ENCODE data around the gene CYP2B6.

Gene CYP2B6

DNA sequence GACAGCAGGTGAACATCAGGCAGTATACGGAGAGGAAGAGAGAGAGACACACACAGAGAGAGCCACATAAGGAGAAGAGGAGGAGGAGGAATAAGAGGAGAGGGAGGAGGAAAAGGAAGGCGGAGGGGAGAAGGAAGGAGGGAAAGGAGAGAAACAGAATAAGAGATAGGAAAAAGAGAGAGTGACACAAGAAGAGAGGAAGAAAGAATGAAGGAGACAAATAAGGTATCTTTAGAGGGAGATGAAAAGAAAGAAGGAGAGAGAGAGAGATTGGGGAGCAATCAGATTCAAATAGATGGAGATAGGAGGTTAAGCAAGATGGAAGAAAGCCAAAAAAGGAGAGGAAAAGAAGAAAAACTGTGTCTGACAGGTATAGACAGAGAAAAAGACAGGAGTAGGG lies 44.0 kb upstream of the CYP2B6 start:
- no peaks in the 10 kb centered on the region for H4K20me1 ChIP-seq (ENCODE audit: insufficient read depth, low read length, poor library complexity, severe bottlenecking)

DNA sequence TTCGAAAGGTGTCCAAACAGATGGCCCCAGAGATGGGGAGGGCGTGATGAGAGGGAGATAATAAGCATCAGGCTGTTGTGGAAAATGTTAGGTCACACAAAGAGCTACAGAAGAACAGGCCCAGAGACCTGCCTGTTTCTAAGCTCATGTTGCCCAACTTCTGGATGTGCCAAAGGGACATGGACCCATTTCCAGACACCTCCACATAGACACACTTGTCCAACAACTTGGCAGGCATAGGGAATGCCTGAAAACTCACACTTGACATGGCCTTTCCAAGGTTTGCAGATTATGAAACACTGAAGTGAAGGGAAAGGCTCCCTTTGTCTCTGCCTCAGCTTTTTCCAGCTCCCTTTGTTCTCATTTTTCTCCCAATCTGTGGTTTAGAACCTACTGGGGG lies 43.5 kb upstream of the CYP2B6 start:
- no peak overlapping the region for H3K4me3 ChIP-seq (ENCODE audit: low read length, poor library complexity, severe bottlenecking)
- H3K36me3 ChIP-seq (ENCODE audit: insufficient read depth, low read length) = no peaks in the 10 kb centered on the region

More for the DNA sequence above, 44.0 kb upstream of the CYP2B6 start:
- H3K36me3 ChIP-seq (ENCODE audit: insufficient read depth, low read length) = no peaks in the 10 kb centered on the region
- no peak overlapping the region for H3K4me2 ChIP-seq (ENCODE audit: low read depth, low read length, poor library complexity, severe bottlenecking)
- no peaks in the 10 kb centered on the region for H3K9me2 ChIP-seq (replicated peaks; ENCODE audit: low read depth, low read length)
- no peak overlapping the region for H3K9ac ChIP-seq (ENCODE audit: low read depth, low read length, poor library complexity, severe bottlenecking)
- H2AFZ ChIP-seq (ENCODE audit: low read length) = no peak overlapping the region
- H3K27me3 ChIP-seq (ENCODE audit: insufficient read depth, low read length, poor library complexity, severe bottlenecking) = no peaks in the 10 kb centered on the region
- H3F3A ChIP-seq (ENCODE audit: low read depth) = no peaks in the 10 kb centered on the region
- H3K79me2 ChIP-seq (ENCODE audit: insufficient read depth, low read length) = no peaks in the 10 kb centered on the region
- H3K9me3 ChIP-seq (ENCODE audit: insufficient read depth, low read depth, low read length) = no peaks in the 10 kb centered on the region
- no peaks in the 10 kb centered on the region for H3K4me1 ChIP-seq (ENCODE audit: insufficient read depth, low read length, poor library complexity, severe bottlenecking)
- no peak for TF ChIP-seq EZH2phosphoT487 (IDR thresholded peaks at IDR 0.05; ENCODE audit: borderline replicate concordance)
- TF ChIP-seq, protein P1, sequence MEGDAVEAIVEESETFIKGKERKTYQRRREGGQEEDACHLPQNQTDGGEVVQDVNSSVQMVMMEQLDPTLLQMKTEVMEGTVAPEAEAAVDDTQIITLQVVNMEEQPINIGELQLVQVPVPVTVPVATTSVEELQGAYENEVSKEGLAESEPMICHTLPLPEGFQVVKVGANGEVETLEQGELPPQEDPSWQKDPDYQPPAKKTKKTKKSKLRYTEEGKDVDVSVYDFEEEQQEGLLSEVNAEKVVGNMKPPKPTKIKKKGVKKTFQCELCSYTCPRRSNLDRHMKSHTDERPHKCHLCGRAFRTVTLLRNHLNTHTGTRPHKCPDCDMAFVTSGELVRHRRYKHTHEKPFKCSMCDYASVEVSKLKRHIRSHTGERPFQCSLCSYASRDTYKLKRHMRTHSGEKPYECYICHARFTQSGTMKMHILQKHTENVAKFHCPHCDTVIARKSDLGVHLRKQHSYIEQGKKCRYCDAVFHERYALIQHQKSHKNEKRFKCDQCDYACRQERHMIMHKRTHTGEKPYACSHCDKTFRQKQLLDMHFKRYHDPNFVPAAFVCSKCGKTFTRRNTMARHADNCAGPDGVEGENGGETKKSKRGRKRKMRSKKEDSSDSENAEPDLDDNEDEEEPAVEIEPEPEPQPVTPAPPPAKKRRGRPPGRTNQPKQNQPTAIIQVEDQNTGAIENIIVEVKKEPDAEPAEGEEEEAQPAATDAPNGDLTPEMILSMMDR (conservative IDR thresholded peaks at IDR 0.05; ENCODE audit: low read length) = no peak
- H3K4me3 ChIP-seq (ENCODE audit: low read length, poor library complexity, severe bottlenecking) = no peak overlapping the region

DNA sequence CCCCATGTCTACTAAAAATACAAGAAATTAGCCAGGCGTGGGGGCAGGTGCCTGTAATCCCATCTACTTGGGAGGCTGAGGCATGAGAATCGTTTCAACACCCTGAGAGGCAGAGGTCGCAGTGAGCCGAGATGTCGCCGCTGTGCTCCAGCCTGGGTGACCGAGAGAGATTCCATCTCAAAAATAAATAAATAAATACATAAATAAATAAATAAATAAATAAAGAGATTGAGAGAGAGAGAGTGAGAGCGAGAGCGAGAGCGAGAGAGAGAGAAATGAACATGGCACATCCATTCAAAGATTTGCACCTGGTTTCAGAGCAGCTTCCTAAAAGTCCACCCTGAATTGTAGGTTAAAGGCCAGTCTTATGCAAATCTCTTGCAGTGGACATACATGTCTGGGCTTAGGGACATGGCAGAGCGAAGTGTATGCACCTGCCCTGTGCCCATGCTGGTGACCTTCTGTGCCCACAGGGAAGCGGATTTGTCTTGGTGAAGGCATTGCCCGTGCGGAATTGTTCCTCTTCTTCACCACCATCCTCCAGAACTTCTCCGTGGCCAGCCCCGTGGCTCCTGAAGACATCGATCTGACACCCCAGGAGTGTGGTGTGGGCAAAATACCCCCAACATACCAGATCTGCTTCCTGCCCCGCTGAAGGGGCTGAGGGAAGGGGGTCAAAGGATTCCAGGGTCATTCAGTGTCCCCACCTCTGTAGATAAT lies 42.3 kb upstream of the CYP2B6 start:
- H2AFZ ChIP-seq (ENCODE audit: low read length) = no peak overlapping the region
- peaks cover 11% of the 10 kb centered on the region; the same call in 1 of the 2 replicates for H3K9me3 ChIP-seq (ENCODE audit: insufficient read depth, low read depth, low read length)
- no peaks in the 10 kb centered on the region for H3K9me2 ChIP-seq (replicated peaks; ENCODE audit: low read depth, low read length)
- TF ChIP-seq, protein P1 (conservative IDR thresholded peaks at IDR 0.05; ENCODE audit: low read length) = no peak
- no peak for TF ChIP-seq EZH2phosphoT487 (IDR thresholded peaks at IDR 0.05; ENCODE audit: borderline replicate concordance)
- no peaks in the 10 kb centered on the region for H4K20me1 ChIP-seq (ENCODE audit: insufficient read depth, low read length, poor library complexity, severe bottlenecking)
- no peaks in the 10 kb centered on the region for H3K36me3 ChIP-seq (ENCODE audit: insufficient read depth, low read length)
- no peaks in the 10 kb centered on the region for H3K79me2 ChIP-seq (ENCODE audit: insufficient read depth, low read length)
- no peak overlapping the region for H3K4me2 ChIP-seq (ENCODE audit: low read depth, low read length, poor library complexity, severe bottlenecking)
- H3K27me3 ChIP-seq (ENCODE audit: insufficient read depth, low read length, poor library complexity, severe bottlenecking) = no peaks in the 10 kb centered on the region
- no peak overlapping the region for H3K4me3 ChIP-seq (ENCODE audit: low read length, poor library complexity, severe bottlenecking)
- H3K9ac ChIP-seq (ENCODE audit: low read depth, low read length, poor library complexity, severe bottlenecking) = no peak overlapping the region
- no peaks in the 10 kb centered on the region for H3K4me1 ChIP-seq (ENCODE audit: insufficient read depth, low read length, poor library complexity, severe bottlenecking)
- no peaks in the 10 kb centered on the region for H3F3A ChIP-seq (ENCODE audit: low read depth)

More for the DNA sequence above, 43.5 kb upstream of the CYP2B6 start:
- Histone ChIP-seq H3K79me2 (ENCODE audit: insufficient read depth, low read length) (no peaks in the 10 kb centered on the region), H4K20me1 (ENCODE audit: insufficient read depth, low read length, poor library complexity, severe bottlenecking) (no peaks in the 10 kb centered on the region), H3K27me3 (ENCODE audit: insufficient read depth, low read length, poor library complexity, severe bottlenecking) (no peaks in the 10 kb centered on the region), H3F3A (ENCODE audit: low read depth) (no peaks in the 10 kb centered on the region), H3K9me2 (replicated peaks; ENCODE audit: low read depth, low read length) (no peaks in the 10 kb centered on the region), H2AFZ (ENCODE audit: low read length) (no peak overlapping the region), H3K9ac (ENCODE audit: low read depth, low read length, poor library complexity, severe bottlenecking) (no peak overlapping the region), H3K4me1 (ENCODE audit: insufficient read depth, low read length, poor library complexity, severe bottlenecking) (no peaks in the 10 kb centered on the region), H3K9me3 (ENCODE audit: insufficient read depth, low read depth, low read length) (no peaks in the 10 kb centered on the region), H3K4me2 (ENCODE audit: low read depth, low read length, poor library complexity, severe bottlenecking) (no peak overlapping the region)
- no peak for TF ChIP-seq EZH2phosphoT487 (IDR thresholded peaks at IDR 0.05; ENCODE audit: borderline replicate concordance)
- TF ChIP-seq, protein P1 (conservative IDR thresholded peaks at IDR 0.05; ENCODE audit: low read length) = no peak

All from Loucy (cell line).